Muscle of leg (tissue), 11 donors: Measurements from ENCODE around the gene KANSL1. TPM values are rescaled to one million over a fixed set of nuclear protein-coding genes. Genes with fewer than 3 reads are reported as not detected.

ENCODE experiments used
- DNase-seq: peaks from one replicate; pipeline ENCODE4 v3.0.0; 2013
- H3K27ac ChIP-seq: one replicate; pipeline ENCODE4 v1.5.1; 2013; ENCODE audit warnings: mild to moderate bottlenecking, low read length, control low read depth
- H3K27me3 ChIP-seq: one replicate; pipeline ENCODE4 v1.6.1; 2013; ENCODE audit warnings: low read length; ENCODE audit not compliant: control insufficient read depth, insufficient read depth
- H3K36me3 ChIP-seq: one replicate; pipeline ENCODE4 v1.6.1; 2013; ENCODE audit warnings: low read length; ENCODE audit not compliant: control insufficient read depth, insufficient read depth
- H3K4me1 ChIP-seq: one replicate; pipeline ENCODE4 v1.6.1; 2013; ENCODE audit warnings: low read length; ENCODE audit not compliant: control insufficient read depth, insufficient read depth
- H3K4me3 ChIP-seq: one replicate; pipeline ENCODE4 v1.5.1; 2013; ENCODE audit warnings: low read length, control low read depth
- H3K9me3 ChIP-seq: replicated peaks from 2 replicates; pipeline ENCODE4 v1.6.1; 2013; ENCODE audit warnings: low read depth, low read length; ENCODE audit not compliant: control insufficient read depth
- WGBS: methylation state at CpG from one replicate; pipeline ENCODE4 v1.1.5; 2013; ENCODE audit warnings: missing lambda C conversion rate; ENCODE audit not compliant: insufficient coverage; 5-methylcytosine and 5-hydroxymethylcytosine counted together
- polyA plus RNA-seq, 8 donors: library from polyadenylated mRNA; unstranded; fragments of 120-200 nt; gene quantifications; one replicate each; pipeline versions ENCODE4 v1.2.1 to v1.2.3, GENCODE V29; 2013; ENCODE audit warnings: inconsistent platforms in 1 of 8, low replicate concordance in 1 of 8; ENCODE audit not compliant: insufficient read length in 8 of 8, insufficient read depth in 1 of 8
- total RNA-seq: library from RNA; stranded (reverse); fragments of 120-200 nt; gene quantifications from one replicate; pipeline ENCODE4 v1.2.4, GENCODE V29; 2013

The KANSL1 gene
- total and polyA plus RNA-seq, 9 donors = 27.9 to 76.6 (median 32.2) TPM

GRCh38 chr17:46141645-46142044 lies 51.6 kb downstream of the KANSL1 start:
- H3K9me3 ChIP-seq = no peaks in the 10 kb centered on the region
- H3K4me3 ChIP-seq = no peak overlapping the region
- H3K27me3 ChIP-seq = no peaks in the 10 kb centered on the region
- H3K36me3 ChIP-seq = no peaks in the 10 kb centered on the region
- no peak for DNase-seq
- no peak overlapping the region for H3K27ac ChIP-seq
- no peaks in the 10 kb centered on the region for H3K4me1 ChIP-seq
- WGBS = 60% methylated on average over 2 of the region's 5 CpGs

- Histone ChIP-seq H3K36me3 (no peaks in the 10 kb centered on the region), H3K27me3 (no peaks in the 10 kb centered on the region), H3K27ac (no peak overlapping the region), H3K9me3 (no peaks in the 10 kb centered on the region), H3K4me3 (no peak overlapping the region), H3K4me1 (no peaks in the 10 kb centered on the region)
- no CpG with 5 or more reads among the region's 2 CpGs for WGBS
- DNase-seq = no peak
These were observed 52.5 kb downstream of the KANSL1 start for GRCh38 chr17:46140645-46141197.

- Histone ChIP-seq H3K27me3 (no peaks in the 10 kb centered on the region), H3K4me1 (no peaks in the 10 kb centered on the region), H3K9me3 (no peaks in the 10 kb centered on the region), H3K36me3 (no peaks in the 10 kb centered on the region), H3K27ac (no peak overlapping the region), H3K4me3 (no peak overlapping the region)
- 67% methylated on average over 1 of the region's 5 CpGs for WGBS
- no peak for DNase-seq
These were observed 53.6 kb downstream of the KANSL1 start for GRCh38 chr17:46139432-46140210.

GRCh38 chr17:46138473-46138872 lies 54.8 kb downstream of the KANSL1 start:
- Histone ChIP-seq H3K9me3 (no peaks in the 10 kb centered on the region), H3K4me1 (no peaks in the 10 kb centered on the region), H3K27ac (no peak overlapping the region), H3K36me3 (no peaks in the 10 kb centered on the region), H3K27me3 (no peaks in the 10 kb centered on the region), H3K4me3 (no peak overlapping the region)
- no peak for DNase-seq
- WGBS = no CpG with 5 or more reads among the region's 3 CpGs

- H3K27ac ChIP-seq = no peak overlapping the region
- H3K4me3 ChIP-seq = no peak overlapping the region
- DNase-seq = no peak
- H3K9me3 ChIP-seq = no peaks in the 10 kb centered on the region
- no peaks in the 10 kb centered on the region for H3K36me3 ChIP-seq
- H3K27me3 ChIP-seq = no peaks in the 10 kb centered on the region
- no peaks in the 10 kb centered on the region for H3K4me1 ChIP-seq
These were observed 56.4 kb downstream of the KANSL1 start for GRCh38 chr17:46136820-46137219.

DNA sequence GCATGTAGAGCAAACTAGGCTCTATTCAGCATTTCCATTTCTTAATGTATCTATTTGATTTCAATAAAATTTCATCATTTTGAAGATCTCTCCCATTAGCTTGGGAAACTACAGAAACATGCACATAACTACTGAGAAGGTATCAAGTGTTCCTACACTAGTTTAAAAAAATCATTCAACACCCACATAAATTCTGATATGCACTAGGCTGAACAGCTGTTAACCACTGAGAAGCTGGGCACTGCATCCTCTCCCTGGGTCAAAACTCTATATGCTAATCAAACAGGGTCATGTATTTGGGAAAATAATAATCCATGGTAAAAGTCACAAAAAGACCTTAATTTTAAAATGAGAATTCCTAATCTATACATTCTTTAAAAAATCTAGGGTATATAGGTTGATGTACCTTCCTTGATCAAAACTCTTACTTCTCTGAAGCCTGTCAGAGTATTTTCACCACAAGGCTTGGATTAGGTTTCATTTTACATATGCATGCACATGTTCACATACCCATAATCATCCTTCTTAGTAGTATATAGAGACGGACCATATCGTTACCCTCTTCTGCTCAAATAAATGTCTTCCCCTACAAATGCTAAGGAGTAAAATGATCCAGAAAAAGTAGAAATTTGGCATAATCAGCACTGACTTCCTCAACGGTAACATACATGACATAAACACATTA lies 57.2 kb downstream of the KANSL1 start:
- no peak overlapping the region for H3K27ac ChIP-seq
- H3K9me3 ChIP-seq = no peaks in the 10 kb centered on the region
- 33% methylated on average over 1 of the region's 3 CpGs for WGBS
- H3K36me3 ChIP-seq = no peaks in the 10 kb centered on the region
- H3K4me3 ChIP-seq = no peak overlapping the region
- H3K27me3 ChIP-seq = no peaks in the 10 kb centered on the region
- H3K4me1 ChIP-seq = no peaks in the 10 kb centered on the region
- no peak for DNase-seq

- H3K4me1 ChIP-seq = peaks cover 2% of the 10 kb centered on the region
These were observed 58.0 kb downstream of the KANSL1 start for GRCh38 chr17:46135126-46135812.

DNA sequence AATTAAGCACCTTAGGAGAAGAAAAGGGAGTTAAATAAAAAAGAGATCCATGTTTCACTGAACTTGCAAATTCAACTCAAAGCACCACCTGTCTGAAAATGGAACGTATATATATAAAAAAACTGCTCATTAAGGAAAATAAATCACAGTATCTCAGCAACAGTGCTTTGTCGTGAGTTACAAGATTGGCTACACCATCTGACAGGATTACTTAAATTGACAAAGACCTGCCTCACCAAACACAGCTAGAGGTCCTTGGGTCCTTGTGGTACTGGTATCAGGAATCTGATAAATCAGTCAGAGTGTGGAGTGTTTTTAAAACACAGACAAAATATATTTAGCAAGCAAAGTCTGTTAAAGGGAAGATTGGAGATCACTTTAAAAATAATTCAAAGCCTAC lies 63.9 kb downstream of the KANSL1 start:
- no peaks in the 10 kb centered on the region for H3K27me3 ChIP-seq
- no CpG with 5 or more reads among the region's 2 CpGs for WGBS
- H3K9me3 ChIP-seq = no peaks in the 10 kb centered on the region
- H3K4me1 ChIP-seq = peaks cover 7% of the 10 kb centered on the region
- no peak overlapping the region for H3K4me3 ChIP-seq
- no peak for DNase-seq
- H3K27ac ChIP-seq = no peak overlapping the region
- H3K36me3 ChIP-seq = no peaks in the 10 kb centered on the region

More at GRCh38 chr17:46135126-46135812, 58.0 kb downstream of the KANSL1 start:
- no peaks in the 10 kb centered on the region for H3K27me3 ChIP-seq
- H3K36me3 ChIP-seq = no peaks in the 10 kb centered on the region
- no peak overlapping the region for H3K27ac ChIP-seq
- 88% methylated on average over 2 of the region's 4 CpGs for WGBS
- H3K4me3 ChIP-seq = no peak overlapping the region
- no peaks in the 10 kb centered on the region for H3K9me3 ChIP-seq
- DNase-seq = no peak

DNA sequence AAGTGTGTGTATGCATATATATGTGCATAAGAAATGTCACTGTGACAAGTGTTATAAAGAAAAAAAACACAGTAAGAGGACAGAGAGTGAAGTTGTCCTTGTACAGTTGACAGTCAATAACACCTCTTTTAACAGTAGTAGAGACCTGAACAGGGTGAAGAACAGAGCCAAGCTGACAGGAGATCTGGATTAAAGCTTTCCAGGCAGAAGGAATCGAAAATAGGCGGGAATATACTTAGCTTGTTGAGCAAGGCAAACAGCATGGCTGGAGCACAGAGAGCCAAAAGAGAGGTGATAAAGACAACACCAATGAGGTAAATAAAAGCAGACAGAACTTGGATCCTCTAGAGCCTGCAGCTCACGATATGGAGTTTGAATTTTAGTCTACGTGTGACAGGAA lies 64.8 kb downstream of the KANSL1 start:
- Histone ChIP-seq H3K9me3 (no peaks in the 10 kb centered on the region), H3K27me3 (no peaks in the 10 kb centered on the region), H3K4me1 (peaks cover 7% of the 10 kb centered on the region), H3K36me3 (no peaks in the 10 kb centered on the region), H3K4me3 (no peak overlapping the region), H3K27ac (no peak overlapping the region)
- no peak for DNase-seq
- 76% methylated on average over 4 of the region's 4 CpGs for WGBS

DNA sequence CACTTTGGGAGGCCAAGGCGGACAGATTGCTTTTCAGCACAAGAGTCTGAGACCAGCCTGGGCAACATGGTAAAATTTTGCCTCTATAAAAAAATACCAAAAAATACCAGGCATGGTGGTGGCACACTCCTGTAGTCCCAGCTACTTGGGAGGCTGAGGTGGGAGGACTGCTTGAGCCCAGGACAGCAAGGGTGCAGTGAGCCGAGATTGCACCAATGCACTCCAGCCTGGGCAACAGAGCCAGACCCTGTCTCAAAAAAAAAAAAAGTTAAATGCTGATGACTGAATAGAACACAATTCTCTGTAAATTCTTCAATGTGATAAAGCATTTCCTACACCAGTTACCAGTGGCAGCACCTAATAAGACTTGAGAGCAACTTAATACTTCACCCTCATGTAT lies 65.7 kb downstream of the KANSL1 start:
- no peak for DNase-seq
- no peaks in the 10 kb centered on the region for H3K9me3 ChIP-seq
- no peaks in the 10 kb centered on the region for H3K27me3 ChIP-seq
- no peaks in the 10 kb centered on the region for H3K36me3 ChIP-seq
- peaks cover 7% of the 10 kb centered on the region for H3K4me1 ChIP-seq
- WGBS = 82% methylated on average over 2 of the region's 2 CpGs
- H3K27ac ChIP-seq = no peak overlapping the region
- no peak overlapping the region for H3K4me3 ChIP-seq
